Measurements from ENCODE around the gene FEM1B. TPM values are rescaled to one million over a fixed set of nuclear protein-coding genes. Genes with fewer than 3 reads are reported as not detected.

FEM1B gene
- 36.4 and 51.5 TPM in 2 replicates for total RNA-seq

GRCh38 chr15:68277603-68278344, at the start of gene FEM1B:
FEM1B (plus strand) TSS chr15:68277745; CDS start chr15:68278418, 673 bp downstream.

GRCh38 chr15:68229386-68230156, 48.0 kb upstream of the FEM1B start, which contains the start of gene CLN6:
CLN6 (minus strand) TSS chr15:68229728; CDS start chr15:68229584, 144 bp downstream.

Other genes with a start within 250 kb of the FEM1B start
- gene PIAS1, start 223.4 kb upstream of the FEM1B start, total RNA-seq: 6.7 and 10.1 TPM in 2 replicates
- gene CALML4, start 72.4 kb upstream of the FEM1B start, total RNA-seq: 1.9 and 4.9 TPM in 2 replicates
- 11.0 and 13.4 TPM in 2 replicates for gene CLN6, start 48.0 kb upstream of the FEM1B start, total RNA-seq
- under 0.01 and 0.76 TPM in 2 replicates for gene ITGA11, start 154.4 kb downstream of the FEM1B start, total RNA-seq

Measured in epithelial cell of umbilical artery (primary cell).